ENCODE results near the gene GLIPR1L2.

- no peak for TF ChIP-seq POLR2AphosphoS5 (IDR thresholded peaks at IDR 0.05)
- no peak for TF ChIP-seq POLR2A (IDR thresholded peaks at IDR 0.05)
These were observed 68.9 kb downstream of the GLIPR1L2 start for GRCh38 chr12:75459755-75460154.
